GM21367 (cell line): ENCODE measurements around the gene MAGI2.
"Not testable (repeated sequence)": the region's sequence is repeated elsewhere in the genome, so short reads cannot be mapped to it uniquely, and the experiment has no call there.

Source experiments
- ATAC-seq: cut with Tn5 transposase; IDR thresholded peaks from one replicate; pipeline ENCODE4 v1.9.1; 2021; ENCODE audit not compliant: unreplicated experiment

The MAGI2 gene

GRCh38 chr7:79452032-79452494 is 1.4 kb downstream of the MAGI2 start:
- ATAC-seq, result no peak

DNA sequence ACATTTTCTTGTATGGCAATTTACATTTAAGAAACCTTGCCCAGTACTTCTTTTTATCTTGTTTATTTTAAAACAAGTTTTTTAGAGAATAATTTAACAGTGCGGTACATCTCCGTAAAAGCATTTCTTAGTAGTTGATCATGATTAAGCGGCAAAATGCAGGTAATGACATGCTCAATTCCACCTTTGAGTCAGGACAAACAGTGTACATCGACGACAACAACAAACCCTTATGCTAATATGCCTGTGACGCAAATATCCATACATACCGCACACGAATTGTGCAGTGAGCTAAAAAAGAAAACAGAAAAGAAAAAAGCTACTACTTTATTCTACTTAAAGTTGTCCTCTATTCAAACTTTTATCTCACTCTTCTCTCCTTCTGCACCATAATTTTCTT is 1.9 kb downstream of the MAGI2 start:
- ATAC-seq, result no peak

- ATAC-seq, result not testable (repeated sequence)
Observed at GRCh38 chr7:79442766-79443165, 10.7 kb downstream of the MAGI2 start.

- ATAC-seq, result no peak
Observed at GRCh38 chr7:79436378-79436777, 17.1 kb downstream of the MAGI2 start.

GRCh38 chr7:79434867-79435266 is 18.6 kb downstream of the MAGI2 start:
- no peak for ATAC-seq

GRCh38 chr7:79434098-79434497 is 19.4 kb downstream of the MAGI2 start:
- no peak for ATAC-seq

- ATAC-seq, result no peak
Observed at GRCh38 chr7:79430391-79430790, 23.1 kb downstream of the MAGI2 start.

- no peak for ATAC-seq
Observed at GRCh38 chr7:79425665-79426064, 27.8 kb downstream of the MAGI2 start.

- ATAC-seq, result no peak
Observed at GRCh38 chr7:79421751-79422150, 31.7 kb downstream of the MAGI2 start.

- no peak for ATAC-seq
Observed at GRCh38 chr7:79420464-79420863, 33.0 kb downstream of the MAGI2 start.

DNA sequence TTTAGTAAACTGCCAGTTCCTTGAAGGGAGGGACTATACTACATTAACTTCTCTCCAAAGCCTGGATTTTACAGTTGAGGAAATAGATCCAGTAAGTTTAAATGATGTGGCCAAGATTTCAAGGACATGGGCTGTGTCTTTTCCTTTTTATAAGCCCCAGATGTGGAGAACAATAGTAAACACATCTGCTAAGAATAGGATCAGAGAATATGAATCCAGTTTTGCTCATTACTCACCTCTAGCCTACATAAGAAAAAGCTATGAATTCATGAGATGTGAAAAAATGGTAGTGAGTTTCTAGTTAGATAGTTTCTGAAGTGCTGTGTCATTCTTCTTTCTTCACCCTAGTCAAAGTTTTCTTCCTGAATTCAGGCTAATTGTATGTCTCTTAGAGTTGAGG is 38.6 kb downstream of the MAGI2 start:
- ATAC-seq, result no peak

- no peak for ATAC-seq
Observed at GRCh38 chr7:79412915-79413314, 40.6 kb downstream of the MAGI2 start.

GRCh38 chr7:79412438-79412837 is 41.0 kb downstream of the MAGI2 start:
- no peak for ATAC-seq

DNA sequence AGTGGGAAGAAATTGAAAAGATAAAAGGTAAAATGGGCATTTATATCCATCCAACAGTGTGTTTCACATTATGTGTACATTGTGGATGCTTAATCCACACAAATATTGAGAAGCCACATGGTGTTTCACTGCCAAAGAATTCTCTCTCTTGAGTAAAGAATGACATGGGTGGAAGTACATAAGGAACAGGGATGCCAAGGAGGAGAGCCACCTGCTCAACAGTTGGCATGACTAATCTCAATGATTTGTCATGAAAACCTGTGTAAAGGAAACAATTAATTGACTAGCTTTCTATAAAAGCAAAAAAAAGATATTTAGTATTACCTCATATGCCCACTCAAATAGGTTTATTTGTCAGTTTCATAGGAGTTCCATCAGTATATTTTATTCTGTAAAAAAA is 43.1 kb downstream of the MAGI2 start:
- ATAC-seq, result no peak

GRCh38 chr7:79407351-79407750 is 46.1 kb downstream of the MAGI2 start:
- ATAC-seq, result no peak

DNA sequence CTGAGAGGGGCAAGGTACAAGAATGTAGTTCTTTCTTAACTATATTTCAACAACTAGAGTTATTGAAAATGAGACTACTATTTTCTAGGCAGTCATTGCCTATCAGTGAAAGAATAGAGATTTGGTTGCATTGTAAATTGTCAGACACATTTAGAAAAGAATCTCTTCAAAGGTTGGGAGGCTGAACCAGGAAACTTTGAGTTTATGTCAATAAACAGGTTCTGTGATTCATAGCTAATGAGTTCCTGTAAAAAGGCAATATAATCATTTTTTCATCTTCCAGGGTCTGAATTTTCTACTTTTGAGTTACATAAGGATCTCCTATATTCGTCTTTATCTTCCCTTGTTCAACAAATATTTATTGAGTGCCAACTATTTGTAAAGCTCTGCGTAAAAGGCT is 47.1 kb downstream of the MAGI2 start:
- ATAC-seq, result no peak

- no peak for ATAC-seq
Observed at GRCh38 chr7:79405368-79405767, 48.1 kb downstream of the MAGI2 start.

DNA sequence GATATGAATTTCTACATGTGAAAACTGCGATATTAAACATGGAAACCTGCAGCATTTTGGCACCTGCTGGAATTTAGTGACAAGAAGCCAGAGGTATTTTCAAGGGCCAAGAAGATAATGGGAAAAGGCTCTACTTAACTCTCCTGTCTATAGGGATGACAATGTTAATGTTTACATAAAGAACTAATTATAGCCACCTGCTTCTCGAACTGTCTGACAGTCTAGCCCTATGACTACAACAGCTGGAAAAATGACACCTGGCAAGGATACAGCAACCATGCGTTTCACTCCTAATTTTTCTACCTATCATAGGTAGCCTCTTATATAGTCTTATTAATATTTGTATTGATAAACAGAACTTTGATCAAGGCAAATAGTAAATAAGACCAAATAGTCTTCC is 49.6 kb downstream of the MAGI2 start:
- ATAC-seq, result no peak

- ATAC-seq, result no peak
Observed at GRCh38 chr7:79403451-79403850, 50.0 kb downstream of the MAGI2 start.

DNA sequence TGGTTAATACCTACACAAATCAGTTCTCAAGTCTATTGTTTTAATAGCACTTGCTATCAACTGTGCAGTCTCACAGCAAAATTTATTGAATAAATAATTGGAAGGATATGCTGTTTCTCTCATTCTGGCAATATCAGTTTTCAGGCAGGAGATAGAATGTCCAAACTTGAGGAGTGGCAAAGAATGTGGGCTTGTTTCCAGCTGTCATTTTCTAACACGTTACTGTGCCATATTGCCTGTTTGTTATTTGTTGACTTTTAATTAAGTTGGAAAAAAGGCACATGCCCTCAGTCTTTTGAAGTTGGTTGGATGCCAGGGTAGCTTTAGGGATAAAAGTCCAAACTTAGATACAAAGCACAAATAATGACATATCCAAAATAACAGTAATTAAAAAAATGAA is 52.2 kb downstream of the MAGI2 start:
- ATAC-seq, result no peak

DNA sequence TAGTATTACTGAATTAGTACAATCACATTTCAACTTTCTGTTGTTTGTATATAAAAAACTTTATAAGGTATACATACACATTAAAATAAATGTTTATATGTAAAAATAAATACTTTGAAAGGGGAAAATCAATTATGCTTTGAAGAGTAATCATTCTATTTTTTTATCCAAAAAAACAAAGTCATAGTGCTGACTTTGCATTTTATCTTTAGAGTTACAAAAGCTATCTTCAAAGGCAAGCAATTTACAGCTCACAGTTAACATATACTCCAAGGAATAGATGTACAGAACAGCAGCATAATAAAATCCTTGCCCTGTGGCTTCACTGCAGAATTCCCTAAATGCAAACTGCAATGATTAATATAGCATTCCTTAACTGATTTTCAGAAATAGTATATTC is 53.2 kb downstream of the MAGI2 start:
- no peak for ATAC-seq

DNA sequence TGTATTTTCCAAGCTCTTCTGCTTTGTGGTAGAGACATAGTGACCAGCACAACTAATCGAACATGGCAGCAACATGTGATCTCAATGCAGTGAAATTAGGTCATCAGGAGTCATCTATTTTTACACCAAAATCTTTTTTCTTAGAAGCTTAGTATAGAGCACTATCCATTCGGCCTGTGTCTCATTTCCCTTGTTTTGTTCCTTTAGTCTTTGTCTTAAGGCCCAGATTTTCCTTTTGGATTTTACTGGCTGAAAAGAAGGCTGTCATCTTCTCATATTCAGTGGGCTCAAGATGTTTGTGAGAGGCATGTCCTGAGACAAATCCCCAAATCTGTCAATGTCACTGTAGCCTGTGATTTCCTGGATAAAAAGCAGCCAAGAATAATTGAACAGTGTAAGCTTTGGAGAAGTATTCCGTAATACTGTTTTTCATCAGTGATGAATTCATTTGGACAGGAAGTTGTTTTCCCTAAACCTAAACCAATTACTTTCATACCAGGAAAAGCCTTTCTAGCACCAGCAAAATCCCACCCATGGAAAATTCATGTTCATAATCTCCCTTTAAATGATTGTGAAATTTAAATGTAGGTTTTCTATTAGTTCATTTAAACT is 55.2 kb downstream of the MAGI2 start:
- no peak for ATAC-seq

- no peak for ATAC-seq
Observed at GRCh38 chr7:79386688-79387422, 66.6 kb downstream of the MAGI2 start.
